HG02610 (cell line): ENCODE data around the gene AMBP.
A peak's percentile ranks its signal among the peaks of the same experiment; 100 is the strongest.

Source experiments
- ATAC-seq: cut with Tn5 transposase; IDR thresholded peaks from one replicate; pipeline ENCODE4 v1.9.1; 2021; ENCODE audit warnings: mild to moderate bottlenecking, moderate library complexity; ENCODE audit not compliant: unreplicated experiment

Gene AMBP

DNA sequence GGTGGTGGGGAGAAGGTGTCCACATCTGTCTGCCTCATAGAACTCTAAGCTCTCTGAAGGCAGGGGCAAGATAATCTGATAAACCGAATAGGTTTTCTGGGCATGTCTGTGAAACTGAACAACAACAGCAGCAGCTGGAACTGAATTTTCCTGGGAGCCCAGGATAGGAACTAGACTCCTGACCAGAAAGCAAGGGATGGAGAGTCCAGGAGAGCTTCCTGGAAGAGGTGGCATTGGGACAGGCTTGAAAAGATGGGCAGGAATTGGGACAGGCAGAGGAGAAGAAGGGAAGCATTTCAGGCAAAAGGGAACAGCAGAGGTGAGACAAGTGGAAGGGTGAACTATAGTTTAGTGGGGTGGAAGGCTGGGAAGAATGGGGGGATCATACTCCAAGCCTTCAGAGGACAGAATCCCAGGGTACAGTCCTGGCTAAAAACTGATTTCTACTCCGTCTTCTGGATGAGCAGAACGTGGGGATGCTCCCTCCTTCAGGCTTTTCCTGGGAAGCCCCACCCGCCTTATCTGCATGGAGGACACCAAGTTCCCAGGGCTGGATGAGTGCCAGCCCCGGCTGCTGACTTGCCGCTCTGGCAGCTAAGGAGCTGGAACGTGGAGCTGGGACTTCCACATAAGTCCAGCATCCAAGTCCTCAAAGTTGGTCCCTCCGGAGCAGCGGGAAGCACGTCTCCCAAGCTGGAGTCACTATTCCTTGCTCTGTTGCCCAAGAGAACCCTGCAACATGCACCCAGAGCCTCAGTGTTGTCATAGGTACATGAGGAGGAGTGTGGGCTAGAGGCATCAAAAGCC, 34.9 kb upstream of the AMBP start:
- ATAC-seq: no peak

GRCh38 chr9:114112325-114112724, 34.2 kb upstream of the AMBP start:
- no peak for ATAC-seq

DNA sequence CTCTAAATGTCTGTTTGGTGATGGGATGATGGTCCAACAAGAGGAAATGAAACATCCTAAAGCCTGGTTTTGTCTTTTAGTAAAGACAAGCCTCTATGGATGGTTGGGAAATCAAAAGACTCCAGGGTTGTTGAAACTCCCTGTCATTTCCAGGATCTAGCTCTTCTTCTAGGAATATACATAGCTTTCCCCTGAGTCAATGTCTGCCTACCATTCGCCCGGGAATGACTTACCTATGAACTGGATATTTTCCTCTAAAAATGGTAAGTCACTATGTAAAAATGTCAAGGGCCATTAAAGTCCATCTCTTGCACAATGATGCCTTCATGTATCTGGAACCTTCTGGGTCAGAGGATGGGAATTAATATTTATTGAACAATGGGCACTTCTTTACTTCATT, 32.1 kb upstream of the AMBP start:
- no peak for ATAC-seq

DNA sequence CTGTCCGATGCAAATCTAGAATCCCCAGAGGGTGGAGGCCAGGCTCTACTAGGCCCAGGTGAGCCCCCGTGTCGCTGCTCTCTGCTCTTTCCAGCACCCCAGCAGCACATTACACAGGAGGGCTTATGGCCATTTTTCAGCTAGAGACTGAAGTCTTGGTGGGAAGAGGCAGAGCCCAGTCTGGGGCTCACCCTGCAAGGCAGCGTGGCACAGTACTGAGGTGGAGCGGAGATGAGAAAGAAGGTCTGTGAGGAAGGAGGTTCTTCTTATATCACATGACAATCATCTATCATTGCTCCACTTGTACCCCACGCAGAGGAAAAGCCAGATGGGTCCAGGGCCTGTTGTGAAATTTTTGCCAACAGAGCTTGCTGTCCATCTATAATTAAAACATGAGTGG, 31.0 kb upstream of the AMBP start:
- no peak for ATAC-seq

- peak; percentile 45 for ATAC-seq
Observed at GRCh38 chr9:114108016-114108833, 30.1 kb upstream of the AMBP start.

GRCh38 chr9:114107286-114108001, 29.3 kb upstream of the AMBP start:
- no peak for ATAC-seq

- ATAC-seq: no peak
Observed at GRCh38 chr9:114105236-114105635, 27.1 kb upstream of the AMBP start.

GRCh38 chr9:114102484-114102883, 24.4 kb upstream of the AMBP start:
- no peak for ATAC-seq

GRCh38 chr9:114100536-114100935, 22.4 kb upstream of the AMBP start:
- ATAC-seq: no peak

DNA sequence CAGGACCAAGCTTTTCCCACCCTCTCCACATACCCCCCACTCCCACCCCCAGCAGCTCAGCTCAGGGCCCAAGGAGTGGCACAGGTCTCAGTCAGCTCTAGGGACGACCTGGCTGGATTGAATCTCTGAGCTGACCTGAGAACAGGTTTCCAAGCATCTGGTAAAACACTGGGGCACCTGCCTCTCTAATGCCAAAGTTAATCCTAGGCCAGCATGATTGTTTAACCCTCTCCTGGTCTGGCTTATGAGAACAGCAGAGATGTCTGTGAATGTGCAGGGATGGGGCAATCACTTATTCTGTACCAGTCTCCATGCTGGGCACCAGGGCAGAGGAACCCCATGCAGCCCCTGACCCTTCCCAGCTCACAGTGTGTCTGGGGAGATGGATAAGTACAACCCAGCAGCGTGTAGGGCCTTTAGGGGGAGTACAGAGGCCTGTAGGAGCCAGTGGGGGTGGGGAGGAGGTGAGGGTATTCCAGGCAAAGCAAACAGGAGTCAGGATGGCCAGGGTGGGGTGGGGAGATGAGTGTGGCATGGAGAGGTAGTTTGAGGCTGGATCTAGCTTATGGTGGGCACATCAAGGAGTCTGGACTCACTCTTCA, 21.7 kb upstream of the AMBP start:
- no peak for ATAC-seq

DNA sequence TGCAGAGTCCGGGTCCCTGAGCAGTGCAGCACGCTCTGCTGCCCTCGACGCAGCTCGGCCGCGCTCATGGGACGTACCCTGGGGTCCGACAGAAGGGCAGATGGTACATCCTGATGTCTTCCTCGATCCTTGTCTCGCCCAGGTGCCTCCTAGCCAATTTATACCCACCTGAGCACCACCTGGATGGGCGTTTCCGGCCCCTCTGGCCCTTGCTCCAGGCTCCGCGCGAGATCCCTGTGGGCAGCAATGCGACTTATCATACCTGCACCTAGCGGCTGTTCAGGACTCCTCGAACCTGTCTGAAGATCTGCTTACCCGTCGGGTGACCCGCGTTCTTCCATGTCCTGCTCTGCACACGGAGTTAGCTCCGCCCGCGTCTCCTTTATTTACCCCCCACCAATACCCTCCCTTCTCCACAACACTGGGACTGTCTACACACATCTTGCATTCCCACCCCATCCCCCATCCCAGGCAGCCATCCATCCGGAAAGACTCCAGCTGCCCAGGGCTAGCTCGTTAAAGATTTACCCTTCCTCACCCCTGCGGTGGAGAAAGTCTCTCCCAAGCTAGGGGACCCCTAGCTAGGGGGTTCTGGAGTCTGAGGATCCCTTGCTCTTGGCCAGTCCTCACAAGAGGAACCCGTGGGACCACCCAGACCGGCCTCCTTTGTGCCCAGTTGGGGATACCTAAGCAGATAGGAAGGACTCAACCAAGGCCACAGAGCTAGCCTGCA, 21.0 kb upstream of the AMBP start, which contains the start of gene KIF12:
Gene KIF12, minus strand, starts transcription at position 357 of the 733 bp plus-strand sequence. Its CDS starts 16 bp downstream, at position 341.
- ATAC-seq: no peak

- ATAC-seq: no peak
Observed at GRCh38 chr9:114098021-114098935, 20.2 kb upstream of the AMBP start.

- ATAC-seq: no peak
Observed at GRCh38 chr9:114097613-114098020, 19.5 kb upstream of the AMBP start.

DNA sequence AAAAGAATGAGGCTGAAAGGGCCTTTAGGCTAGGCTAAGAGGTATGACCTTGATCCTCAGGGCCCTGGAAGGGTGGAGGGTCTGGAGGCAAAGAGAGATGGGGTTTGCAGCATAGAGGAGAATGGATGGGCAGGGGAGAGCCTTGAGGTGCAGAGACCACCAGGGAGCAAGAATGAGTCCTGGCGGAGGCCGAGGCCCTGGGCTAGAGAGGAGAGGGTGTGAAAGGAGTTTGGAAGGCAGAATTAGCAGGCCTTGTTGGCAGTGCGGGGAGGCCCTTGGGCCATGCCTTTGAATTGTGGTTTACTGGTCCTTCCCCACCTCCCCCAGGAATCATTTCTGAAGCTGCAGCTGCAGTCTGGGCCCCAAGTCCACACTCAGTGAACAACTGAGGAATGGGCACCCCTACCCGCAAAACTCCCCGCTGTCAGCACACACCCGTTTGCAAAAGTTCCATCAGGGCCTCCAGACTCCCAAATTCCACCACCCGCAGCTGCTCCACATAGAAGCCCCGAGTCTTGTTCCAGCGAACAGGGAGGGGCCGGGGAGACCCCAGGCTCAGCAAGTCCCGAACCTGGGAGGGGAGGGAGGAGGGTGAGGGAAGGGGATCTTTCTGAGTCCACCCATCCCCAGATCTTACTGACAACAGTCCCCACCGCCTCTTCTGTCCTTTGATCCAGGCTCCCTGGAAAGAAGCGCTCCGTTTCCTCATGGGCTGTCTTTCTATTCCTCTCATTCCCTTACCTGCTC, 18.9 kb upstream of the AMBP start:
- no peak for ATAC-seq

DNA sequence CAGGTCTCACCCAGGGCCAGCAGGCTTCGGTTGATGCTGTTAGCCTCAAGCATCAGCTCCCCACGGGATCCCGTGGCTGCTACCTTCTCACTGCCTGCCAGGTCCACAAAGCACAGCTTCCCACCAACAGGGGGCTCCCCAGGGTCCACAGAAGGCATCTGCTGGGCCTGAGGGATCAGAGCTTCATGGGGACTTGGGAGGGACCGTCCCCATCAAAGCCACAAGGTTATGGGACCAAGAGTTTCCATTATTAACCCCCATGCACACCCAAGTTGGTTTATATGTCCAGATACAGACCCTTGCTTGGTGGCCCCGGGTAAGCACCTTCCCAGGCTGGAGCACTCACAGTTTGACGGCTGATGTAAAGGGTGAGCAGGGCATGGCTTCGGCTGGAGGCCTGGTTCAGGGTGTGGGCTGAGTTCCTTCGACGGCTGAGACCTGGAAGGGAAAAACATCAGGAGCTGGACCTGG, 18.0 kb upstream of the AMBP start:
- no peak for ATAC-seq

DNA sequence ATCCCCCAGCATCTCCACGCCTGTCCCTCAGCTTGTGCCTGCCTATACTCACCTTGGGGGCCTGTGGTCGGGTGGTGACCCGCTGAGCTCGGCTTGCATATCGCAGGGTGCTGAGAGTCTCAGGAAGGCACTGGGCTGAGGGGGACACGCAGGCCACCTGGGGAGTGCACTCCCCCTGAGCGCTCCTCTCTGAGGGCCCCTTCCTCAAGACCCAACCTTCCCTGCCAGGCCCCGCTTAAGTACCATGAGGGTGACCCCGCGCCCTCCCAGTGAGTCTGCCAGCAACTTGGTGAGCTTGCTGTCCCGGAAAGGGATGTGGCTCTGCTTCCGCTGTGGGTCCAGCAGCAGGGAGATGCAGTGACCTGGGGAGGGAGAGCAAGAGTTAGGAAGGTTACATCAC, 16.9 kb upstream of the AMBP start:
- ATAC-seq: no peak

DNA sequence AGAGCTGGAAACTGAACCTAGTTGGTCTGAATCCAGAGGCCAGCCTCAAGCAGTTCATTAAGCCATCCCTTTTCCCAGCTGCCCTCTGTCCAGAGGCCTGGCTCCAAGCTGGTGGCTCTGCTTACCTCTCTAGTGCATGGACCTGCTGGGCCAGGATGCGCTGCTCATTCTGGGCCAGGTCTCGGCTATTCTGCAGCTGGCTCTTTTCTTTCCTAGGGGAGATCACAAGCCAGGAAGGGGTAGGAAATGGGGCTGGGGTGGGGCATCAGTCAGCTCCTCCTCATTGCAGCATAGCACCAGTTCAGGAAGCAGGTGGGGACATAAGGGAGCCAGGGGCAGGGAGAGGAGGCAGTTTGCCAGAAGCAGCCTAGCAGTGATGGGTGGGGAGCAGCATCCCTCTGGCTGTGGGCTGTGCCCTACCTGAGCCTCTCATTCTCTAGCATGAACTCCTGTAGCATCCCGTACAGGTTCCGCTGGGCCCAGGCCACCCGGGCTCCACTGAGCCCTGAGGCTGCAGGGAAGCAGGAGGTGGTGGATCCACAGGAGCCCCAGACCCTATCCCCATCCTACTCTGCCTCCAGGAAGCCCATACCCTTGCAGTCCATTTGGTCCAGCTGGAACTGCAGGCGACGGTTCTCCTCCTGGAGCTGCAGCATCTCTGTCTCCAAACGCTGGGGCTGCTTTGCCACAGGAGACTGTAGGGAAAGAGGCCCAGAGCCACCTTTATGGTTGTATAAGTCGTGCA, 15.8 kb upstream of the AMBP start:
- ATAC-seq: no peak

DNA sequence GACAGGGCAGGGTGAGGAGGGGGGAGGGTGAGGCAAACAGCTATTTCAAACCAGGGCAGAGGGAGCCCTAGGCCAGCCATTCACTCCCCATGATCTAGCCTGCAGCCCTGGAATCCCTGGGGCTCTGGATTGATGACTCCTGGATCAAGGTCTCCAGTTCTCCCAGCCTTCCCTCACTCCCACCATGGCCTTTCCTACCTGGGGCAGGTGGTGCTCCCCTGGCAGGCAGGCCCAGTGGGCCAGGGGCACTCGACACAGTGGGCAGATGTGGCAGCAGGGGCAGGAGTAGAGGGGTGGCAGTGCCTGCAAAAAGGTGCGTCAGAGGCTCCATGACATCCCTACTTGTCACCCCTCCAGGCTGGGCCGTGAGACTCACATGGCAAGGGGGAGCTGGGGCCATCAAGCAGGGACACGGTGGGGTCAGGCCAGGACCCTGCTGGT, 15.0 kb upstream of the AMBP start:
- no peak for ATAC-seq
